HG03469 (cell line): ENCODE results near the gene QPCT.
A peak's percentile ranks its signal among the peaks of the same experiment; 100 is the strongest.
"Not testable (repeated sequence)": the region's sequence is repeated elsewhere in the genome, so short reads cannot be mapped to it uniquely, and the experiment has no call there.

Experiments used
- ATAC-seq: cut with Tn5 transposase; IDR thresholded peaks from one replicate; pipeline ENCODE4 v1.9.1; 2021; ENCODE audit warnings: mild to moderate bottlenecking, moderate library complexity, moderate number of reproducible peaks; ENCODE audit not compliant: unreplicated experiment

QPCT gene

GRCh38 chr2:37357530-37357929 is 13.1 kb downstream of the QPCT start:
- no peak for ATAC-seq

DNA sequence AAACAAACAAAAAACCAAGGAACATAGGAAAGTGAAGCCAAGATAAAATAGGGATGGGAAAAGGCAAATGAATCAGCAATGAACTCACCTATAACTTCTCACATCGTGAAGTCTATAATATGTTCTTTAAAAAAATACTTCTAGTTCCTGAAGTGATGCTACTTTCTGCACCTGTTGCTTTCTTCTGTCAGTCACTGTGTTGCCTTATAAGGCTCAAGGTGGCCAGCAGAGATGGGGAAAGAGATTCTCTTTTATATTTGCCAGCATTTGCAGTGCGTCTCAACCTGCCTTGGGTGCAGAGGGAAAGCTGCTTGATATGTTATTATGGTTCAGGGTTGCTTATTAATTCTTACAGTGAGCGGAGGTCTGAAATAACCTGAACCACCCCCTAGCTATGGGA is 14.0 kb downstream of the QPCT start:
- no peak for ATAC-seq

DNA sequence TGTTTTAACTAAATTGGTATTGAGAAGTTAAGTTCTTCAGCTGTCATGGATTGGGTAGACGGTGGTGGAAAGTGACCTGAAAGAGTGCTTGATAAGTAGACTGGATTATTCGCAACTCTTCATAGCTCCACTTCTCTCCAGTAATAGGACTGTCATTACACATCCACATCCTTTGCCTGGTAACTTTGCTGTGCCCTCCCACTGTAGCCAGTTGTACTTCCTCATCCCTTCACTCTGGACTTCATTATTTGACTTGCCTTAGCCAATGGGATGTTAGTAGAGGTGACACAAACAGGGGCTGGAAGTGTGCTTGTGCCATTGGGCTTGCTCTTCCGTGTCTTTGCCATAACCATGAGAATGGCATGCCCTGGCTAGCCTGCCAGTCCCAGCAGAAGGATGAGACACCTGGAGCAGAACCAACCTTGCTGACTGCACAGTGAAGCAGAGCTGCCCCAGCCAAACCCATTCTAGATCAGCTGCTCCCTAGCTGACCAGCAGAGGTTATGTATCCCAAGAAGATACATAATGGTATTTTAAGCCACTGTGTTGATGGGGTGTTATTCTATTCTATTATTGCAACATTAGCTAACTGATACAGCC is 16.9 kb downstream of the QPCT start:
- ATAC-seq: no peak

- no peak for ATAC-seq
These were observed 17.7 kb downstream of the QPCT start for GRCh38 chr2:37361994-37362698.

DNA sequence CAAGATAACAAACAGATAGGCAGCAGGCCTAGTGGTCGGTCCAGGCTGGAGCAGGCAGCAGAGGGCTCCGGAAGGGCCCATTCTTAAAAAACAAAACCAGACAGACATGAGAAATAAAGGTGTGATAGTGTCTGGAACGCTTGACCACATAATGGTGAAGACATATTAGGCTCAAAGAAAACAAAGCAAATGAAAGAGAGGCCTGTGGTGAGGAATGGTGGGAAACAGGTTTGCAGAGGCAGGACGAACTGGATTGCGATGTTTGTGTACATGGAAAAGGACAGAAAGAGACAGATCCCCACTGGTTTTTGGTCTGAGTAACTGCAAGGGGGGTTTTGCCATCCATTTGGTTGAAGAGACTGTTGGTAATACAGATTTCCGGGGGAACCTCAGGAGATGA is 19.9 kb downstream of the QPCT start:
- ATAC-seq: no peak

DNA sequence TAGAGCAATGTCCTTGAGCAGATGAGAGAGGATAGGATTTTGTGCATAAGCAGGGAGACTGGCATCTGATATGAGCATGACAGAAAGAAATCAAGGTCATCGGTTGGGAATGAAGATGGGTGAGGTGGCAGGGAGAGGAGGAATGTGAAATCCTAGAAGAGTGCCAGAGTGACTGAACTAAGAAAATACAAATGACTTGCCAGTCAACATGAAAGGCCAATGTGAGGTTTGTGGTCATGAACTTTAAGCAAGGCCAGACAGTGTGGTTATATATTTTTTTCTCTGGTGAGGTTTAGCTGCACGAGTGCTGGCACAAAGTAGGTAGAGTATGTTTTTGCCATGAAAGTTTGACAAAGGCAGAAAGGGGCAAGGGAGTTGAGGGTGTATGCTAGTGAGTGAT is 21.2 kb downstream of the QPCT start:
- no peak for ATAC-seq

- no peak for ATAC-seq
These were observed 22.3 kb downstream of the QPCT start for GRCh38 chr2:37366773-37367172.

- ATAC-seq: no peak
These were observed 22.9 kb downstream of the QPCT start for GRCh38 chr2:37367310-37367709.

DNA sequence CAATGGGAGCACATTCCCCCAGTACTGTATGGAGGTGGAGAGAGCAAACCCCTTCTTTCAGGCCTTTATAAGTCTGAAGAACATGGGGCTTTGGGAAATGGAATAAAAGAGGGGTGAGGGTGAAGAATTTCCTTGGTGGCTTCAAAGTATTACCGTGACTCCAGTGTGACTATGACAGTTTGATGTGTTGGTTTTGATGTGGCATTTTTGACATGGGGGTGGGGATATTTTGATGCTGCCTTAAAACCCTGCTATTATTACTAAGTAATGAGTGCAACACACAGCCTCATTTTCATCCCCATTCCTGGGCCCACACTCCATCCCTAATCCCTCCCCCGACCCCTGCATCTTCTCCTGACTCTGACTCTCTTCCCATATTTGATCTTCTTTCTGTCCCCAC is 23.6 kb downstream of the QPCT start:
- ATAC-seq: no peak

- ATAC-seq: no peak
These were observed 26.2 kb downstream of the QPCT start for GRCh38 chr2:37370666-37371065.

DNA sequence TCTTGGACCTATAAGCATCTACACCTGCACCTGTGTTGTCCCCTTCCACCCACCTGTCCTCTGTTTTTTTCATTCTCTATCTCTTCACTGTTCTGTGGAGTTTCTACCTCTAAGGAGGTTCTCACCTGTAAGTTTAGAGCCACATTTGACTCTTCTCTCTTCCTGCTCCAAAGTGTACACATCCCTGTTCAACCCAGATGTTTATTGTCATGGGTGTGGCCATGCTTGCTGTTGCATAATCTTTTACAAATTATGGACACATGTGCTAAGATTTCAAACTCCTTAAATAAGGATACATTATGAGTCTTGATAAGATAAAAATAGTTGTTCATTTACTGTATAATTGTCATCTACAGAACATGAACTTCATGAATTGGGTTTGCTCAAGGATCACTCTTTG is 27.6 kb downstream of the QPCT start:
- ATAC-seq: no peak

DNA sequence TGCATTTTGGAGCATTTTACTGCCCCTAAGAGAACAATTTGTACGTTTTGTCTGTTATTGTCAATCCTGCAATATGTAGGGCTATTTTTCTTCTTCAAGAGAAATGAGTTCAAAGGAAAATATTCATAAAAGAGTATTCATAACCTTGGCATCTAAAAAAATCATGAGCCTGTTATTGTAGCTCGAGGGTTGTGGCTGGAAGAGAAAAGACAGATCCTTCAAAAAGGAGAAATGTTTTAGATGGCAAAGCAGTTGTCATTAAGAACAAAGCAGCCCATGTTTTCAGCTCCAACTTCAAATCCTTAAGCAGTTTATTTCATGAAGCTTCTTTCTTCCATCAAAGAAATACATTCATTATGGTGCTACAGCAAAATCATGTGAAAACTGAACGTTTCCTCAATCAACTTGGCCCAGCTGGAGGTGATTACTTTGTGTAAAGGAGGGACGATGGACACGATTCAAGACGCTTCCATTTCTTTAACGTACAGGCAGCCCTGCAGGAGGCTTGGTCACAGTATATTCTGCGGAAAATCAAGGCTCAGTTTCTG is 31.4 kb downstream of the QPCT start:
- peak; percentile 12 for ATAC-seq

- ATAC-seq: peak; percentile 86
These were observed 32.2 kb downstream of the QPCT start for GRCh38 chr2:37376421-37377186.

DNA sequence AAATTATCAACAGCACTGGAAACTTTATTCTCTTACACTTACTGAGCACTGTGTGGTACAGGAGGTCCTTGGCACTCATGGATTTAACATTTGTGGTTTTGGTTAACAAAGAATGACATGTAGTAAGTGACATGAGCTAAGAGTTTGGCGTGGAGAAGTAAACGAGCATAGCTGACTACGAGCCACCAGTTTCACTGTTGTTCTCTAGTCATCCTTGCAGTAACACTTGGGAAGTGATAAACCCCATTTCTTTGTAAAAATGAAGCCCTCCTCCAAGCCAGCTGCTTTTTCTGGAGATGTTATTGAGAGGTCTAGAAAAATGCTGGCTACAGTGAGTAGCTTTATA is 32.7 kb downstream of the QPCT start:
- no peak for ATAC-seq

DNA sequence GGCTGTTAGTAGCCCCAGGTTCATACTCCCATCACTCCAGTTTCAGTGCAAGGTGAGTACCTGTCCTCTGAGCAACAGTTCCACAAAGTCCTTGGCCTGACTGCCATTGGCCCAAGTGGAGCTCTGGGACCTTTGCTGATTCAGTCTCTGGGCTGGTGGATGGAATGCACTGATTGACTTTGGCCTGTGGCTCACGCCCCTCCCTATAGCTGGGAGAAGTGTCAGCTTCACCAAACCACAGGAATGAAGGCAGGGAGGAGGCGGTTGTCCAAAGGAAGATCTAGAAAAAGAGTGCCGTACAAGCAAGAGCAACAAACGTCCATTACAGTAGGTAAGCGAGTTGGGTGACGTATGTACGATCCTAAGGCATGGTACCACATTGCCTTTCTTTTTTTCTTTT is 34.0 kb downstream of the QPCT start:
- no peak for ATAC-seq

DNA sequence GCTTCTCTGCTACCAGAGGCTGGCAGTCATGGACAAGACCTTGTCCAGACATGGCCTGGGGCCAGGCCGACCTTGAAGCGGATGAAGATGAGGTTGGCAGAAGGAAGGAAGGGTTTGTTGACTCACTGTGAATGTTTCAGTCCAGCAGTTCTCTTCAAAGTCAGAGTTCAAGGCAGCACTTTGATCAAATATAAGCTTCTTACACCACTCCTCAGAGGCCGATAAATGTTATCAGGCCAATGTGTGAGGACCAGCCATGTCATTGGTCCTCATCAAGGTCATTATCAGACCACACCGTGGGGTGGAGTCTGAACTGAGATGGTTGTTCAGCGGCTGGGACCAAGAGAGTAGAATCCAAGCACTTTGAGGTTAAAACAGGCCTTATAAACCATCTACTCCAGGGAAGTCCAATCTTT is 35.5 kb downstream of the QPCT start:
- ATAC-seq: no peak

- not testable (repeated sequence) for ATAC-seq
These were observed 36.4 kb downstream of the QPCT start for GRCh38 chr2:37380787-37381186.

DNA sequence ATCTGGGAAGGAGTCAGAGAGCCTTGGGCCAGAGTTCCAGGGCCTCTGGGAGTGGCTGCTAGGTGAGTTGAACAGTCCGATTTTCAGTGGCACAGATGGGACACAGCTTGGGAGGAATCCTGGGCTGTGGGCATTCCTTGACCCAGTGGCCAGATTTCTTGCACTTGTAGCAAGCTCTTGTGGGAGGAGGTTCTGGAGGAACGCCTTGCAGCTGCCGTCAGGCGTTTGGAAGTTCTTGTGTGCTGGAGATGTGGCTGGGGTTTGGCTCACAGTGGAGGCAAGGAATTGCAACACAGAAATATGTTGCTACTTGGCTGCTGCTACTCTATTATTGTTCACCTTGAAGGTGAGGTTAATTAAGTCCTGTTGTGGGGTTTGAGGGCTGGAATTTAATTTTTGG is 39.8 kb downstream of the QPCT start:
- ATAC-seq: not testable (repeated sequence)

DNA sequence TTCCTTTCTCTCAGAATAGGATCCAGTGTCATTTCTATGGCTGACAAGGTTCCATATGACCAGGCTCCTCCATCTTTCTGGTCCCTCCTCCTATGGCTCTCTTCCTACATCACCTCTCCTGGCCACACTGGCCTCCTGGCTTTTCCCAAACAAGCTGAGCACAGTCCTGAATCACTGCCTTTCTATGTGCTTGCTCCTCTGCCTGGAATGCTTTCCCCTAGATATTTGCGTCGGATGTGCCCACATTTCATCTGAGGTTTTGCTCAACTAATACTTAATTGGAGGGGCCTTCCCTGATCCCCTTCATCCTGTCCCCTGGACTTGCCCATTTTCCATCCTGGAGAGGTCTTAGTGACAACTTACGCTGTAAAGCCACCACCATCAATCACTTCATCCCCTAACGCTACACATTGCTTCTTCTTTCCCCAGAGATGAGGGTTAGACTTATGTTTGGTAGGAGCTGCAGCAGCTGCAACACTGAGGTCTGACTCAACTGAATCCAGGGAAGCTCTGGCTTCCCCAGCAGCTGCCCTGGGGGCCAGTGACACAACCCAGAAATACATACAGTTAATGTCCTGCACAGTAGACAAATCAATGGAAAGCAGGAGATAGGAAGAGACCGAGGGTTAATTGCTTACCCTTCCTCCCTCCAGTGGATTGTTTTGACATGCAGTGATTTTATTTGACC is 42.9 kb downstream of the QPCT start:
- ATAC-seq: no peak

DNA sequence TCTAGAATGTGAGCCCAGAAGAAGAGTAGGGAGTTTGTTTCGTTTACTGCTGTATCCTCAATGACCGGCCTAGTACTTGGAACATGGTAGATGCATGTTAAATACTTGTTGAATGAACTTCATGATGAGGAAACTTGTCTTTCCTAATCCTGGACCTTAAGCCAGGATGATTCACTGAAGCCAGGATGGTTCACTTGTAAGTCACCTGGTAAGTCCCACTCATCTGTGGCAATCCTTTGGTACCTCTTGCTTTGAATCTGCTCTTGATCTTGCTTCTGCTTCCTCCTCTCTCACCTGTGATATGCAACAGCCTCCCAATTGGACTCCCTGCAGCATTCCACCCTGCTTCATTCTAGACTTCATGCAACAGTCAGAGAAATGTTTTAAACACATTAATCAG is 43.6 kb downstream of the QPCT start:
- no peak for ATAC-seq

DNA sequence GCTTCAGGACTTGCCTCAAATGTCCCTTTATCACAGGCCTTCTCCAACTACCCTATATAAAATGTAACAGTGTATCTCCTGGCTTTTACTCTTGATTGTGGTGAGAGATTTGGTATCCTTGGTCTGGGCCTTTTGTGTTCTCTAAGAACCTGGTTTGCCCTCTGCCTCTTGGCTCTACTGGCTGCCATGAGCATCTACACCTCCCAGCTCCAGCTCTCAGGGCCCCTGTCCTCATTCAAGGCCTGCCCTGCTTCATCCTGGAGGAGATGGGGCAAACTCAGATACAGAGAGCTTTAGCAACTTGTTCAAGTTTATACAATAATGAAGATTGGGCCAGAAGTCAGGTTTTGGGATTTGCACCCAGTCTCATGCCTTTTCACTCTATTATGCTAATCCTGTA is 45.0 kb downstream of the QPCT start:
- no peak for ATAC-seq
